Sigmoid colon (tissue), 7 donors: Measurements from ENCODE around the gene GRID1. TPM values are rescaled to one million over a fixed set of nuclear protein-coding genes. Genes with fewer than 3 reads are reported as not detected.

Experiments used
- DNase-seq: peaks from one replicate; pipeline ENCODE4 v3.0.0-alpha.2; 2019
- H3K27ac ChIP-seq, 4 donors: fragments of 200-600 bp; sonication (generic); one replicate each; pipeline ENCODE4 v1.5.1; 2016 to 2019; ENCODE audit warnings: mild to moderate bottlenecking in 1 of 4
- H3K27me3 ChIP-seq, 3 donors: fragments of 200-600 bp; sonication (generic); one replicate each; pipeline ENCODE4 v1.5.1; 2019; ENCODE audit warnings: mild to moderate bottlenecking in 1 of 3
- H3K36me3 ChIP-seq, 4 donors: fragments of 200-600 bp; sonication (generic); one replicate each; pipeline ENCODE4 v1.5.1; 2016 to 2019
- H3K4me1 ChIP-seq, 4 donors: fragments of 200-600 bp; sonication (generic); one replicate each; pipeline ENCODE4 v1.5.1; 2017 to 2019
- H3K4me3 ChIP-seq, 4 donors: fragments of 200-600 bp; sonication (generic); one replicate each; pipeline ENCODE4 v1.5.1; 2017 to 2019; ENCODE audit warnings: mild to moderate bottlenecking in 2 of 4, moderate library complexity in 1 of 4
- H3K9me3 ChIP-seq, 4 donors: fragments of 200-600 bp in 3 of 4; sonication (generic) in 3 of 4; one replicate each; pipeline versions ENCODE4 v1.5.1 to v1.6.1; 2013 to 2019
- EP300 ChIP-seq, 4 donors: sonication (generic); formaldehyde crosslinking; IDR thresholded peaks; one replicate each; pipeline ENCODE4 v1.6.1; 2017; ENCODE audit warnings: antibody characterized with exemption in 4 of 4
- POLR2A ChIP-seq, 2 donors: fragments of 450-650 bp; IDR thresholded peaks; one replicate each; pipeline ENCODE4 v1.6.1; 2016; ENCODE audit warnings: antibody characterized with exemption in 2 of 2, mild to moderate bottlenecking in 2 of 2, moderate library complexity in 2 of 2
- POLR2AphosphoS5 ChIP-seq, 4 donors: sonication (generic); formaldehyde crosslinking; IDR thresholded peaks; one replicate each; pipeline ENCODE4 v1.6.1; 2017; ENCODE audit warnings: antibody characterized with exemption in 4 of 4
- WGBS, 2 donors: extraction: QIAGEN DNeasy Blood & Tissue Kit; methylation state at CpG; one replicate each; pipeline ENCODE4 v1.1.7; 2013; 5-methylcytosine and 5-hydroxymethylcytosine counted together
- intact Hi-C: fragments of 100-400 bp; cut with DNase I; formaldehyde crosslinking; loops from one replicate; pipeline ENCODE4 v1.15.1; 2023
- polyA plus RNA-seq, 3 donors: library from polyadenylated mRNA; stranded (reverse); fragments of 200-250 nt; gene quantifications; one replicate each; pipeline ENCODE4 v1.2.3, GENCODE V29; 2013
- total RNA-seq, 4 donors: library from RNA; depleted of rRNA; stranded (reverse); fragments of >200 nt; gene quantifications; one replicate each; pipeline ENCODE4 v1.1.0, GENCODE V29; 2016
- TF ChIP-seq, protein P1 (sequence below), 4 experiments: fragments of 450-650 bp in 3 of 4; fragments of 200-600 bp in 1 of 4; IDR thresholded peaks; one replicate each; pipeline ENCODE4 v1.5.1; 2016 to 2019; ENCODE audit warnings: antibody characterized with exemption in 4 of 4, mild to moderate bottlenecking in 3 of 4, moderate library complexity in 2 of 4
- donor health status: healthy with polysubstance abuse.
- donor health status: Bipolar disorder and iron deficiency.
- donor health status: healthy.

GRID1 gene
- total and polyA plus RNA-seq, 7 donors, result 0.66 to 4.7 (median 1.1) TPM; not detected in 2

GRCh38 chr10:85919491-85920021 lies 447.0 kb downstream of the GRID1 start:
- peak overlapping the region in 1 of 4 donors; percentile 4 for H3K4me3 ChIP-seq
- no peak for DNase-seq
- H3K27me3 ChIP-seq, result no peaks in the 10 kb centered on the region
- peaks cover 0 to 73% (median 69%) of the 10 kb centered on the region in 4 donors for H3K4me1 ChIP-seq
- WGBS, 2 donors, result 4 to 14% methylated on average over 4 of the region's 4 CpGs
- TF ChIP-seq EP300 (IDR thresholded peaks at IDR 0.05) (no peak), POLR2A (IDR thresholded peaks at IDR 0.05) (no peak), POLR2AphosphoS5 (IDR thresholded peaks at IDR 0.05) (no peak)
- TF ChIP-seq, protein P1, sequence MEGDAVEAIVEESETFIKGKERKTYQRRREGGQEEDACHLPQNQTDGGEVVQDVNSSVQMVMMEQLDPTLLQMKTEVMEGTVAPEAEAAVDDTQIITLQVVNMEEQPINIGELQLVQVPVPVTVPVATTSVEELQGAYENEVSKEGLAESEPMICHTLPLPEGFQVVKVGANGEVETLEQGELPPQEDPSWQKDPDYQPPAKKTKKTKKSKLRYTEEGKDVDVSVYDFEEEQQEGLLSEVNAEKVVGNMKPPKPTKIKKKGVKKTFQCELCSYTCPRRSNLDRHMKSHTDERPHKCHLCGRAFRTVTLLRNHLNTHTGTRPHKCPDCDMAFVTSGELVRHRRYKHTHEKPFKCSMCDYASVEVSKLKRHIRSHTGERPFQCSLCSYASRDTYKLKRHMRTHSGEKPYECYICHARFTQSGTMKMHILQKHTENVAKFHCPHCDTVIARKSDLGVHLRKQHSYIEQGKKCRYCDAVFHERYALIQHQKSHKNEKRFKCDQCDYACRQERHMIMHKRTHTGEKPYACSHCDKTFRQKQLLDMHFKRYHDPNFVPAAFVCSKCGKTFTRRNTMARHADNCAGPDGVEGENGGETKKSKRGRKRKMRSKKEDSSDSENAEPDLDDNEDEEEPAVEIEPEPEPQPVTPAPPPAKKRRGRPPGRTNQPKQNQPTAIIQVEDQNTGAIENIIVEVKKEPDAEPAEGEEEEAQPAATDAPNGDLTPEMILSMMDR (IDR thresholded peaks at IDR 0.05), result no peak
- H3K27ac ChIP-seq, result peak overlapping the region in 3 of 4 donors; percentile 33 to 79 (median 38)
- no peaks in the 10 kb centered on the region for H3K36me3 ChIP-seq
- intact Hi-C loops, result loop anchor here (10.0 kb wide), 1 partner anchor 1535 kb away; no protein-coding TSS in a partner anchor
- H3K9me3 ChIP-seq, result no peaks in the 10 kb centered on the region

DNA sequence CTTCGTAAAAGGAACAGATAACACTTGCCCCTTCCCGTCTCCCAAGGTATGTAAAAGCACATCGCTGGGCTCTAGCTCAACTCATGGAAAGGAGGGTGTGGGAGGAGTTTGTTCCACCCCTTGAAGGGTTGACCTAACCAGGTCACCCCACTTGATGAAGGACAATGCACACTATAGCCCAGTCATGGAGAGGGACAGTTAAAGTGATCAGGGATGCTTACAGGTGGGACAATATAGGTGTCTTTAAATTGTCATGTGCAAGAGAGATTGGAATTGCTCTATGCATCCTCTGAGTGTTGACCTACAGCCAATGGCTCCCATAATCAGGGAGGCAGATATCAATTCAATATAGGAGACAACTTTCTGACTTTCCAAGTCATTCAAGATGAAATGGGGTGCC lies 448.2 kb downstream of the GRID1 start:
- Histone ChIP-seq H3K4me1 (peaks cover 0 to 73% (median 69%) of the 10 kb centered on the region in 4 donors), H3K36me3 (no peaks in the 10 kb centered on the region), H3K4me3 (no peak overlapping the region), H3K9me3 (no peaks in the 10 kb centered on the region), H3K27ac (no peak overlapping the region), H3K27me3 (no peaks in the 10 kb centered on the region)
- intact Hi-C loops, result no loop called here
- TF ChIP-seq POLR2A (IDR thresholded peaks at IDR 0.05), result no peak
- no peak for TF ChIP-seq POLR2AphosphoS5 (IDR thresholded peaks at IDR 0.05)
- no peak for TF ChIP-seq EP300 (IDR thresholded peaks at IDR 0.05)
- TF ChIP-seq, protein P1 (IDR thresholded peaks at IDR 0.05), result no peak
- 83 to 90% methylated on average over 3 of the region's 3 CpGs for WGBS, 2 donors
- DNase-seq, result no peak

- Histone ChIP-seq H3K27ac (no peak overlapping the region), H3K4me1 (peaks cover 0 to 71% (median 63%) of the 10 kb centered on the region in 4 donors), H3K9me3 (no peaks in the 10 kb centered on the region), H3K27me3 (no peaks in the 10 kb centered on the region), H3K36me3 (no peaks in the 10 kb centered on the region), H3K4me3 (no peak overlapping the region)
- no peak for TF ChIP-seq POLR2A (IDR thresholded peaks at IDR 0.05)
- TF ChIP-seq, protein P1 (IDR thresholded peaks at IDR 0.05), result no peak
- TF ChIP-seq EP300 (IDR thresholded peaks at IDR 0.05), result no peak
- TF ChIP-seq POLR2AphosphoS5 (IDR thresholded peaks at IDR 0.05), result no peak
- no peak for DNase-seq
- 70 to 87% methylated on average over 4 of the region's 4 CpGs for WGBS, 2 donors
- intact Hi-C loops, result no loop called here
These were observed 449.0 kb downstream of the GRID1 start for GRCh38 chr10:85917601-85918000.

GRCh38 chr10:85916994-85917573 lies 449.5 kb downstream of the GRID1 start:
- peaks cover 0 to 66% (median 58%) of the 10 kb centered on the region in 4 donors for H3K4me1 ChIP-seq
- no peak for DNase-seq
- WGBS, 2 donors, result 38 to 68% methylated on average over 2 of the region's 2 CpGs

More at GRCh38 chr10:85916994-85917573, 449.5 kb downstream of the GRID1 start:
- Histone ChIP-seq H3K27me3 (no peaks in the 10 kb centered on the region), H3K9me3 (no peaks in the 10 kb centered on the region), H3K27ac (no peak overlapping the region), H3K36me3 (no peaks in the 10 kb centered on the region), H3K4me3 (no peak overlapping the region)
- intact Hi-C loops, result no loop called here
- TF ChIP-seq, protein P1 (IDR thresholded peaks at IDR 0.05), result no peak
- no peak for TF ChIP-seq POLR2AphosphoS5 (IDR thresholded peaks at IDR 0.05)
- no peak for TF ChIP-seq EP300 (IDR thresholded peaks at IDR 0.05)
- TF ChIP-seq POLR2A (IDR thresholded peaks at IDR 0.05), result no peak
